NCI-H2227 (cell line): ENCODE results near the gene KCNE5.
A peak's percentile ranks its signal among the peaks of the same experiment; 100 is the strongest.
"Not testable (repeated sequence)": the region's sequence is repeated elsewhere in the genome, so short reads cannot be mapped to it uniquely, and the experiment has no call there.

Source experiments
- DNase-seq: peaks from one replicate; lab custom pipeline; 2025; ENCODE audit not compliant: unreplicated experiment; lab: John Stamatoyannopoulos, UW

KCNE5 gene

DNA sequence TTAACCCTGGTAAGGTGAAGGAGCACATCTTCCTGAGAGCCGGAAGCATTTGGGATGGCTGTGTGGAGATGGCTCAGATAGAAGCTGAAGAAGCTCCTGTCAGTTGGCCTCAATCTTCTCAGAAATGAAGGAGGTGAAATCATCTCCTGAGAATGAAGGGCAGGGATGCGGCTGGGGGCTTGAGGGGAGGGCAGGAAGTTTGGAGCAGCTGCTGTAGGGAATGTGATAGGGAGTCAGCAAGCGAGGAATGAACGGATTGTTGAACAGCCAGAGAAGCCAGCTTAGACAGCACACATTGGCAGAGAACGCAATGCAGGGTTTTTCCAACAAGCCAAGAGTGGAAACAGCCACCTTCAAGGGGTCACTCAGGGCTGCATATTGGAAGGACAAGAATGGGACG lies 10.0 kb downstream of the KCNE5 start:
- no peak for DNase-seq

GRCh38 chrX:109601486-109601885 lies 23.5 kb downstream of the KCNE5 start:
- DNase-seq, result no peak

GRCh38 chrX:109600237-109600651 lies 24.7 kb downstream of the KCNE5 start:
- peak; percentile 7 for DNase-seq

DNA sequence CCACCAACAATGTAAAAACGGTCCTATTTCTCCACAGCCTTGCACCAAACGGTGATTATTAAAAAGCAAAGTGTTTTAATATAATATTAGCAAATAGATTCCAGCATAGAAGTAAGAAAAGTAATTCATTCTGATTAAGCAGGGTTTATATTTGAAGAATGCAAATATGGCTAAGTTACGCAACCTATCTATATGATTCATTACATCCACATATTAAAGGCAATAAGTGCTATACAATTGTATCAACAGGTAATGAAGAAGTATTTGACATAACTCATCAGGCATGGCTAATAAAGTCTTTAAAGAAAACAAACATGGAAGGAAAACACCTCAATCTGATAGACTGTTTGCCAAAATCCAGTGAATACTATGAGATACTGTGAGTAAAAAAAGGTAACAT lies 29.0 kb downstream of the KCNE5 start:
- DNase-seq, result no peak

GRCh38 chrX:109590176-109590575 lies 34.8 kb downstream of the KCNE5 start:
- DNase-seq, result no peak

DNA sequence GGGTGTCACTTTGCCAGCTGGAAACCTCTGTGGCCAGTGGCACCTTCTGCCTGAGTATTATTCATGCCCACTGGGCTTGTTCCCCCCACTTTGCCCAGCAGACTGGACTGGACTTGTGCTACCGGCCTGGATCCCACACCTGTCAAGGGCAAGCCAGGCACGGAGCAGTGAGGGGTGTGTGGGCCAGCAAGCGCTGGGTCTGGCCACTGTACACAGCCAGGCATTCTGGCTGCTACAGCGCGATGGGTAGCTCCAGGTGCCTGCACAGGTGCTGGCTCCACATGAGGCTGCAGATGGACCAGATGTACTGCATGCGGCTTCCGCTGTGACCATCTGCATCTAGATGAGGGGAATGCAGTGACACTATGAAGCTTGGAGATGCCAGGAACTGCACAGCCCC lies 39.5 kb downstream of the KCNE5 start:
- DNase-seq, result no peak

DNA sequence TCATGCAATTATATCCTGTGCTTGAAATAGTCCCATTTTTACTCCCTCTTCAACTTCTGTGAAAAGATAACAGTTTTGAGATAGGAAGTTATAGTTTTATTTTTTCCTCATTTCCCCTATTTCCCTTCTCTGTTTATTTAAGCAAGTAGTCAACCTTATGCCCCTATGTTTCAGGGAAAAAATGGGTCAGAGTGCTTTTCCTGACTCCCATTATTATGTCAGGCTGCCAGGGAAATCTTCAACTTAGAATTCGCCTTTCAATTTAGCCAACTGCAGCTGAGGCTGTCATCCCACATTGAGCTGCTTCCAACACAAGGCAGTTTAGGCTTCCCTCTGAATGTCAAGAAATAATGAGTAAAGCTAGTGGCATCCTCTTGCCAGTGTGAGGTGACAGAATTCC lies 46.1 kb downstream of the KCNE5 start:
- no peak for DNase-seq

DNA sequence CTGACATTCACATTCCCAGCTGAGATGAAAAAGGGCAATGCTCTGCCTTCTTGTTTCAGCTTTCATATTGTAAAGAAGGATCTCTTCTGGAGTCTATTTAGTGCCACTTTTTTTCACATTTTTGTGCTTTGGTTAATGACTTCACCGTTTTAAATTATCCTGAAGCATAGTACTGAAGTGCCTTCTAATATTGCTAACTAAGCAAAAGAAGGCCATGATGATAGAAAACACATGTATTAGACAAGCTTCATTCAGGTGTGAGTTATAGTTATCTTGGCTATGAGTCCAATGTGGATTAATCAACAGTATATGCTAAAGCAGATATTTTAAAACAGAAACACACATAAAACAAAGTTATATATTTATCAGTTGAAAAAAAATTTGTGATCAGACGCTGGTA lies 47.9 kb downstream of the KCNE5 start:
- DNase-seq, result no peak

DNA sequence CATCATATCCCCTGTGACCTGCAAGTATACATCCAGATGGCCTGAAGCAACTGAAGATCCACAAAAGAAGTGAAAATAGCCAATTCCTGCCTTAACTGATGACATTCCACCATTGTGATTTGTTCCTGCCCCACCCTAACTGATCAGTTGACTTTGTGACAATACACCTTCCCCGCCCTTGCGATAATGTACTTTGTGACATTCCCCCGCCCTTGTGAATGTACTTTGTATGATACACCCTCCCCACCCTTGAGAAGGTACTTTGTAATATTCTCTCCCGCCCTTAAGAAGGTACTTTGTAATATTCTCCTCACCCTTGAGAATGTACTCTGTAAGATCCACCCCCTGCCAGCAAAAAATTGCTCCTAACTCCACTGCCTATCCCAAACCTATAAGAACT lies 48.9 kb downstream of the KCNE5 start:
- DNase-seq, result not testable (repeated sequence)
